GM15510 (cell line): ENCODE measurements around the gene AGO4.

Experiments
- POLR2A ChIP-seq: IDR thresholded peaks from 3 replicates; pipeline ENCODE4 v1.6.1; 2011; ENCODE audit warnings: borderline replicate concordance; ENCODE audit not compliant: insufficient read length; ENCODE audit errors: extremely low read depth

Gene AGO4

GRCh38 chr1:35807614-35808449, at the start of gene AGO4:
Gene AGO4, plus strand, starts transcription at chr1:35808016. Its CDS starts 401 bp downstream, at chr1:35808417.
- TF ChIP-seq POLR2A: no peak

GRCh38 chr1:35762141-35762540, 45.7 kb upstream of the AGO4 start:
- no peak for TF ChIP-seq POLR2A

GRCh38 chr1:35763201-35763600, 44.6 kb upstream of the AGO4 start:
- TF ChIP-seq POLR2A: no peak

- no peak for TF ChIP-seq POLR2A
These were observed 43.5 kb upstream of the AGO4 start for GRCh38 chr1:35764283-35764682.

GRCh38 chr1:35768350-35769187, 39.2 kb upstream of the AGO4 start:
- TF ChIP-seq POLR2A: no peak

GRCh38 chr1:35769188-35769758, 38.5 kb upstream of the AGO4 start:
- TF ChIP-seq POLR2A: peak; percentile 75

- no peak for TF ChIP-seq POLR2A
These were observed 34.1 kb upstream of the AGO4 start for GRCh38 chr1:35773711-35774110.

GRCh38 chr1:35777109-35777508, 30.7 kb upstream of the AGO4 start:
- no peak for TF ChIP-seq POLR2A

- no peak for TF ChIP-seq POLR2A
These were observed 24.7 kb upstream of the AGO4 start for GRCh38 chr1:35783055-35783583.

- no peak for TF ChIP-seq POLR2A
These were observed 19.7 kb upstream of the AGO4 start for GRCh38 chr1:35788139-35788538.

GRCh38 chr1:35790670-35791069, 17.1 kb upstream of the AGO4 start:
- no peak for TF ChIP-seq POLR2A

- no peak for TF ChIP-seq POLR2A
These were observed 12.5 kb upstream of the AGO4 start for GRCh38 chr1:35795295-35795694.

- TF ChIP-seq POLR2A: no peak
These were observed 10.4 kb upstream of the AGO4 start for GRCh38 chr1:35797380-35797779.

- no peak for TF ChIP-seq POLR2A
These were observed 766 bp downstream of the AGO4 start for GRCh38 chr1:35808450-35809113.
